Left lung (tissue), 10 donors: Measurements from ENCODE around the gene TNFAIP8L1. TPM values are rescaled to one million over a fixed set of nuclear protein-coding genes. Genes with fewer than 3 reads are reported as not detected.

ENCODE experiments used
- ATAC-seq: fragments of 200-7000 bp; cut with Tn5 transposase; one replicate; pipeline ENCODE4 v1.9.1; 2020; ENCODE audit warnings: moderate library complexity
- DNase-seq, 4 donors: peaks; one replicate each; pipeline ENCODE4 v3.0.0-alpha.2; 2013 to 2020
- H3K27ac ChIP-seq, 2 donors: fragments of 200-600 bp; sonication (generic) in 1 of 2; one replicate each; pipeline versions ENCODE4 v1.5.0 to v1.8.0; 2020 to 2021
- H3K27me3 ChIP-seq, 2 donors: fragments of 200-600 bp; sonication (generic) in 1 of 2; one replicate each; pipeline versions ENCODE4 v1.5.0 to v1.8.0; 2020 to 2021
- H3K36me3 ChIP-seq, 2 donors: fragments of 200-600 bp; sonication (generic) in 1 of 2; one replicate each; pipeline versions ENCODE4 v1.5.0 to v1.8.0; 2020 to 2021
- H3K4me1 ChIP-seq, 2 donors: fragments of 200-600 bp; one replicate each; pipeline ENCODE4 v1.8.0; 2021
- H3K4me3 ChIP-seq, 2 donors: fragments of 200-600 bp; sonication (generic) in 1 of 2; one replicate each; pipeline versions ENCODE4 v1.5.0 to v1.8.0; 2020 to 2021; ENCODE audit warnings: mild to moderate bottlenecking in 1 of 2
- H3K9me3 ChIP-seq, 2 donors: fragments of 200-600 bp; sonication (generic) in 1 of 2; one replicate each; pipeline versions ENCODE4 v1.5.0 to v1.8.0; 2020 to 2021
- CTCF ChIP-seq, 2 donors: fragments of 200-600 bp; sonication (generic) in 1 of 2; IDR thresholded peaks; one replicate each; pipeline versions ENCODE4 v1.5.0 to v1.8.0; 2021; ENCODE audit warnings: antibody characterized with exemption in 2 of 2
- intact Hi-C, 2 donors: fragments of 100-400 bp; cut with DNase I; formaldehyde crosslinking; loops; one replicate each; pipeline versions ENCODE4 v1.11.2 to v1.14.2; 2022
- polyA plus RNA-seq, 6 donors: library from polyadenylated mRNA; unstranded; fragments of 120-200 nt; gene quantifications; one replicate each; pipeline ENCODE4 v1.2.1, GENCODE V29; 2013; ENCODE audit not compliant: insufficient read length in 6 of 6
- total RNA-seq, 2 donors: library from RNA; stranded (reverse); fragmentation: NEBNext Ultra II Directional; extraction: Animal tissue kit (Norgen Biotek cat#: 25700); gene quantifications; one replicate each; pipeline ENCODE4 v1.2.1, GENCODE V29; 2021
- donor health status: DM: no; HTN: yes; CAD: no.
- donor health status: DM: no; HTN: no; CAD: no.

TNFAIP8L1 gene
- total and polyA plus RNA-seq, 8 donors, result 5.9 to 17.9 (median 15.9) TPM

- no peak for TF ChIP-seq CTCF (IDR thresholded peaks at IDR 0.05)
- H3K36me3 ChIP-seq, result peaks cover 0 to 75% of the 10 kb centered on the region in 2 donors
Measured at GRCh38 chr19:4654437-4655361, 15.4 kb downstream of the TNFAIP8L1 start.

GRCh38 chr19:4656102-4656501, 16.8 kb downstream of the TNFAIP8L1 start:
- no peak overlapping the region for H3K27ac ChIP-seq
- no peaks in the 10 kb centered on the region for H3K9me3 ChIP-seq
- no peak for TF ChIP-seq CTCF (IDR thresholded peaks at IDR 0.05)
- DNase-seq (no peak), ATAC-seq (no peak)
- H3K36me3 ChIP-seq, result peaks cover 0 to 89% of the 10 kb centered on the region in 2 donors
- no peaks in the 10 kb centered on the region for H3K27me3 ChIP-seq
- intact Hi-C loops, result no loop called here
- H3K4me1 ChIP-seq, result no peaks in the 10 kb centered on the region
- no peak overlapping the region for H3K4me3 ChIP-seq

More at GRCh38 chr19:4654437-4655361, 15.4 kb downstream of the TNFAIP8L1 start:
- no peaks in the 10 kb centered on the region for H3K4me1 ChIP-seq
- H3K27ac ChIP-seq, result no peak overlapping the region
- ATAC-seq (no peak), DNase-seq (no peak)
- no peaks in the 10 kb centered on the region for H3K9me3 ChIP-seq
- intact Hi-C loops, result no loop called here
- no peak overlapping the region for H3K4me3 ChIP-seq
- H3K27me3 ChIP-seq, result no peaks in the 10 kb centered on the region

- no peak for DNase-seq
- TF ChIP-seq CTCF (IDR thresholded peaks at IDR 0.05), result no peak
- intact Hi-C loops, result no loop called here
- no peaks in the 10 kb centered on the region for H3K27me3 ChIP-seq
- no peak overlapping the region for H3K4me3 ChIP-seq
- H3K27ac ChIP-seq, result no peak overlapping the region
- H3K9me3 ChIP-seq, result no peaks in the 10 kb centered on the region
- H3K4me1 ChIP-seq, result no peaks in the 10 kb centered on the region
- peaks cover 0 to 90% of the 10 kb centered on the region in 2 donors for H3K36me3 ChIP-seq
- no peak for ATAC-seq
Measured at GRCh38 chr19:4657262-4657661, 17.9 kb downstream of the TNFAIP8L1 start.

GRCh38 chr19:4657835-4658234, 18.5 kb downstream of the TNFAIP8L1 start:
- Histone ChIP-seq H3K4me1 (no peaks in the 10 kb centered on the region), H3K4me3 (no peak overlapping the region), H3K27ac (no peak overlapping the region), H3K27me3 (no peaks in the 10 kb centered on the region), H3K36me3 (peaks cover 0 to 92% of the 10 kb centered on the region in 2 donors), H3K9me3 (no peaks in the 10 kb centered on the region)
- DNase-seq (no peak), ATAC-seq (no peak)
- intact Hi-C loops, result no loop called here
- no peak for TF ChIP-seq CTCF (IDR thresholded peaks at IDR 0.05)

GRCh38 chr19:4660181-4660791, 21.0 kb downstream of the TNFAIP8L1 start:
- peaks cover 0 to 93% of the 10 kb centered on the region in 2 donors for H3K36me3 ChIP-seq
- no peak for DNase-seq
- peak; percentile 43 for ATAC-seq
- no peaks in the 10 kb centered on the region for H3K9me3 ChIP-seq
- no peaks in the 10 kb centered on the region for H3K4me1 ChIP-seq
- H3K27ac ChIP-seq, result no peak overlapping the region
- H3K4me3 ChIP-seq, result no peak overlapping the region
- no peaks in the 10 kb centered on the region for H3K27me3 ChIP-seq
- TF ChIP-seq CTCF (IDR thresholded peaks at IDR 0.05), result no peak
- intact Hi-C loops, result no loop called here
